Tongue (tissue), 2 donors: Measurements from ENCODE around the gene SCFD2. TPM values are rescaled to one million over a fixed set of nuclear protein-coding genes. Genes with fewer than 3 reads are reported as not detected.
"Not testable (repeated sequence)": the region's sequence is repeated elsewhere in the genome, so short reads cannot be mapped to it uniquely, and the experiment has no call there.

Experiments
- DNase-seq: peaks from one replicate; pipeline ENCODE4 v3.0.0-alpha.2; 2015
- total RNA-seq: library from RNA; depleted of rRNA; stranded (reverse); fragments of >200 nt; gene quantifications from one replicate; pipeline ENCODE4 v1.2.3, GENCODE V29; 2014

SCFD2 gene
- total RNA-seq, 1 donor from 2014 or later, result 34.3 TPM

DNA sequence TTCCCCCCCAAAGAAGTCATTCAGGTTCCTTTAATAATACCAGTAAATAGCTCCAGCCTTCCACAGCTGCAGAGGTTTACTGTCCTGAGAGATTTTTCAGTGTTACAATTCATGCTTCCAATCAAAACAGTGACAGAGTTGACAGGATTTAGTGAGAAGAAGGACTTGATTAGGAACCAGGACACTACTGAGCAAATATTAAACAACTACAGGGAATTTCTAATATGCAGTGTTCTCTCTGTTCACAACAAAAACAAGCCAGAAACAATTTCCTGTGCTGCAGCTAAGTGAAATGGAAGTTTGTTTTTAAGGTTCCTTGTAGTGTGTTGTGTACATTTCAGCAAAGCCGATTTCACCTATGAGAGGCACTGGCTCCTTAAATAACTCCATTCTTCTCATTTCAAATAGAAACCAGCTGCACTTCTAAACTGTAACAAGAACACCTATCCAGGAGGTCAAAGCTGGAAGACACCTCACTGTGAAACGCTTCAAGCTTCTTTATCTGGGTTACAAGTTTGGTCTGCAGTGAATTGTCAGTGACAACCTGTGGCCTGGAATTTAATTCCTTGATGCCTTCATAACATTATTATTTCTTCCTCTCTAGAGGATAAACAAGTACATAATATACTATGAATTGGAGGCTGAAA lies 354.5 kb downstream of the SCFD2 start:
- peak; percentile 57 for DNase-seq

DNA sequence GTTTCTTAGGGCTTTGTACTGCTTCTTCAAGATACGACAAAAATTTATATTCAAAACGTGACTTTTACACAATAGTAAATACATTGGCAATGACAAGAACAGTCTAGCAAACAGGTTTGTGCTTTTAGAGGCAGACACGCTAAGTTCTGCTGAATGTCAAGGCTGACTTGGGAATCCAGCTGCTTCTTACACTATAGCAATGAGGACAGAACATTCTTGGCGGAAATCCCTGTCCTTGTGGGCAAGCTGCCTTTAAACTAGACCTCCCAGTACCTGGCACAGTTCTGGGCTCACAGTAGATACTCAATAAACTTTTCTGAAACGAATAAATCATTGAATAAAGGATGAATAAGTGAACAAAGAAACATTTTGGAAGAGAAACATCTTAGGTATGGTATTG lies 355.5 kb downstream of the SCFD2 start:
- DNase-seq, result peak; percentile 78

- no peak for DNase-seq
These were observed 356.0 kb downstream of the SCFD2 start for GRCh38 chr4:53009824-53010223.

DNA sequence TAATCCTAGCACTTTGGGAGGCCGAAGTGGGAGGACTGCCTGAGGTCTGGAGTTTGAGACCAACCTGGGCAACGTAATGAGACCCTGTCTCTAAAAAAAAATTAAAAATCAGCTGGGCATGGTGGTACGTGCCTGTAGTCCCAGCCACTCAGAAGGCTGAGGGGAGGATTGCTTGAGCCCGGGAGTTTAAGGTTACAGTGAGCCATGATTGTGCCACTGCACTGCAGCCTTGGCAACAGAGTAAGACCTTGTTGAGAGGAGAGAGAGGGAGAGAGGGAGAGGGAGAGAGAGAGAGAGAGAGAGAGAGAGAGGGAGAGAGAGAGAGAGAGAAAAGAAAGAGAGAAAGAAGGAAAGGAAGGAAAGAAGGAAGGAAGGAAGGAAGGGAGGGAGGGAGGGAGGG lies 358.8 kb downstream of the SCFD2 start:
- DNase-seq, result no peak

- no peak for DNase-seq
These were observed 360.1 kb downstream of the SCFD2 start for GRCh38 chr4:53005808-53006207.

DNA sequence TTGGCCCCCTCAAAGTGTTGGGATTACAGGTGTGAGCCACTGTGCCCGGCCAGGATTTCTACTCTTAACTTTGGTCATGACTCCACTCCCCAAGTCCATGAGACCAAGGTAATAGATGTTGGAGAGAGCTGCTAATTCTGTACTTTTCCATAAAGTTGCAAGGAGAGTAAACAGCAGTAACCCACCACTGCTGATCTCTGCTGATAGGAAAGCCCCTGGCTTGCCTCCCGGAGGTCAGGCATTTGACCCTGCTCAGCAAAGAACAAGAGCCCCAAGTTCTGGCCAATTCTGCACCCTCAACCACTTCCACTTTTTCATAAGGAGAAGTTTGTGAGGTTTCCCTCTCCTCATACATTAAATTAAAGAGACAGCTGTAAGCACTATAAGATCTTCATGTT lies 360.7 kb downstream of the SCFD2 start:
- no peak for DNase-seq

DNA sequence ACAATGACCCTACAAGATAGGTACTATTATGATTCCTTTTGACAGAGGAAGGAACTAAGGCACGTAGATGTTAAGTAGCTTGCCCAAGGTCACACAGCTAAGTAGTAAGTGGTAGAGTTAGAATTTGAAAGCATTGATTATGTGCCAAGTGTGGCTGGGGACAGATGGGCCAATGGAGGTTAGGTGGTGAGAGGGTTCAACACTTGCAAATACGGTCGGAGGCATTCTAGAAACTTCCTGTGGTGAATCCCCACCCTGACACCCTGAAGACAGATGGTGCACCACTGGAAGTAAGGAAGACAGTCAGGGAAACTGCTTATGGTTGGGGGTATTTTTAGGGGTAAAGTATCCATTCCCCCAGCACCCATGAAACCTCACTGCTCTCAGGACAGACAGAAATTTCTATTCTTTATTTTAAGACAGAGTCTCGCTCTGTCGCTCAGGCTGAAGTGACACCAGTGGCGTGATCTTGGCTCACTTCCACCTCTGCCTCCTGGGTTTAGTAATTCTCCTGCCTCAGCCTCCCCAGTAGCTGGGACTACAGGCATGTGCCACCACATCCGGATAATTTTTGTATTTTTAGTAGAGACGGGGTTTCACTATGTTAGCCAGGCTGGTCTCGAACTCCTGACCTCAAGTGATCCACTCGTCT lies 361.2 kb downstream of the SCFD2 start:
- no peak for DNase-seq

DNA sequence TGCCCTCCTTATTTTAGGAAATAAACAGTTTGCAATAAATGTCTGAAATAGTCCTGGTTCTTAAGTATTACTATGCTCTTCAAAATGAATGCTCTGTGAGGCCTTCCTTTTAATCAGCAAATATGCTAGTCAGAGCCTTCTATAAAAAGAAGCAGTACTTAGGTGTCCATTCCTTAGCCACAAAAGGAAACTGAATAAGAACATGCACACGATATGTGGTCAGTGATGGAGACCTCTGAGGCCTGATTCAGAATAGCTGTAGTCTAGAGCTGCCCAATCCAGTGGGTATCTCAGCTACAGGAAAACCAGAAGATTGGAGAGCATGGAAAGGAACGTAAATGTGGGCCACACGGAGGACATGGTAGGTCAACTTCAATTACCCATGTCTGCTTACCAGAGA lies 361.9 kb downstream of the SCFD2 start:
- DNase-seq, result no peak

- DNase-seq, result no peak
These were observed 365.3 kb downstream of the SCFD2 start for GRCh38 chr4:53000560-53000959.

GRCh38 chr4:52999626-53000025 lies 366.2 kb downstream of the SCFD2 start:
- no peak for DNase-seq

- no peak for DNase-seq
These were observed 367.4 kb downstream of the SCFD2 start for GRCh38 chr4:52998413-52998812.

- DNase-seq, result peak; percentile 25
These were observed 368.8 kb downstream of the SCFD2 start for GRCh38 chr4:52997132-52997416.

DNA sequence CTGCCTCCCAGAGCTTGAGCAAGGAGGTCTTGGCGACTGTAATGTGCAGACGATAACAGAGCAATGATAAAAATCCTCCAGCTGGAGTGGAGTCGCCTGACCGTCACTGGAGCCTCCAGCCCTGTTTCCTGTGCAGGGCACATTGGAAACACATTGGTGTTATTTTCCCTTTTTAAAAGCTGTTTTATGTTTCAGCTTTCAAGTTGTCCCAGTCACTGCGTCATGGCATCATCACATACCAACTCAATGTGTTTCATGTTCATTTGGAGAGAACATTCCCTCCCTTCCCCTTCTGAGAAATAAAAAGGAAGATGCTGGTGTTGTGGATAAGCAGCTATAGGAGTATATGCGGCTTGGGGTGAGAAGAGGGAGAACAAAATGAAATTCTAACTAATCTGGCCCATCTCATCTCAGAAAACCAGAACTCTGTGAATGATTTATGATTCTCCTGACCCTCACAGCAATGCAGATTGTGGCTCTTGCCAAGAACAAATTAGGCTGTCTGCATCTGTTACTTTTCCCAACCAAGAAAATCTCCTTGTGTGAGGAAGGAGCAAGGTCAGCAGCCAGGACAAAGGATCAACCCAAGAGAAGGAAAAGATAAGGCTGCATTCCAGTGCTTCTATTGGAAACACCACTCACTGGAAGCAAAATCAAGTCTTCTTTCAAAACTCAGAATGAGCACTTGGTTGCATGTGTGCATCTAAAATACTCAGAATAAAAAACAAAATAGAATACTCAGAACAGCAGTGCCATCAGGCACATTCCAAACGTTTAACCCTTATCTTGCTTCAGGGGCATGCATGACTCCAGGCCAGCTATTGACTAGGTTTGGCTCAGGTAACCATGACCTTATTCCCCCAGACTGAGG lies 369.4 kb downstream of the SCFD2 start:
- DNase-seq, result peak; percentile 54

DNA sequence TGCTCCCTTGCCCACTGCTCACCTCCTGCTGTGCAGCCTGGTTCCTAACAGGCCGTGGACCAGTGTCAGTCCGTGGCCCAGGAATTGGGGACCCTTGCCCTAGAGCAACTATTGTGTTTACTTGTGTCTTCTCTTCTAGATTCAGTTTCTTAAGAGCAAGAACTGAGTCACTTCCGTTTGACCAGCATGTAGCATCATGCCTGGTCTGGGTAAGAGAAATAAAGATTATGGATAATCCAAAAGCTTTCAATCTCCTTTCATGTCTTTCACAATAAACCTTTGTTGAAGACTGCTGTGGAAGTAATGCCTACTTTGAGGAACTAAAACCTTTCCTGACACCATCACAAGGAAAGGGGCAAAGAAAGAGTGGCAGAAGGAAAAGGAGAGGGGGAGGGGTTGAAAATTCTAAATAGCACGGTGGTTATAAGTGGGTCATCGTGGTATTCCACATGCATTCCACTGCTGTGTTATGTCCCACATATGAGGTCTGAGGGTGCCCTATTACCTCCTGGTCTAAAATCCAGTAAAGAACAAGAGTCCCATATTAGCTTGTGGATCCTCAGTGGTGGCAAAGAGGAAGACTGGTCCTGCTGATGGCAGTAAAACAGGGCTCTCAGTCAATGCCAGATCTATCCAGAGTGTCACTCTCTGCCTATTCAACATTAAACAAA lies 370.4 kb downstream of the SCFD2 start:
- no peak for DNase-seq

GRCh38 chr4:52994567-52994966 lies 371.3 kb downstream of the SCFD2 start:
- DNase-seq, result no peak

GRCh38 chr4:52993771-52994170 lies 372.1 kb downstream of the SCFD2 start:
- DNase-seq, result no peak

DNA sequence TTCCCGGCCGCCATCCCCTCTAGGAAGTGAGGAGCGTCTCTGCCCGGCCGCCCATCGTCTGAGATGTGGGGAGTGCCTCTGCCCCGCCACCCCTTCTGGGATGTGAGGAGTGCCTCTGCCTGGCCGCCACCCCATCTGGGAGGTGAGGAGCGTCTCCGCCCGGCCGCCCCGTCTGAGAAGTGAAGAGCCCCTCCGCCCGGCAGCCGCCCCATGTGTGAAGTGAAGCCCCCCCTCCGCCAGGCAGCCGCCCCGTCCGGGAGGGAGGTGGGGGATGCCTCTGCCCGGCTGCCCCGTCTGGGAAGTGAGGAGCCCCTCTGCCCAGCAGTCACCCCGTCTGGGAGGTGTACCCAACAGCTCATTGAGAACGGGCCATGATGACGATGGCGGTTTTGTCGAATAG lies 373.3 kb downstream of the SCFD2 start:
- not testable (repeated sequence) for DNase-seq

- DNase-seq, result no peak
These were observed 374.4 kb downstream of the SCFD2 start for GRCh38 chr4:52991472-52991871.

GRCh38 chr4:52990706-52991105 lies 375.2 kb downstream of the SCFD2 start:
- DNase-seq, result no peak

DNA sequence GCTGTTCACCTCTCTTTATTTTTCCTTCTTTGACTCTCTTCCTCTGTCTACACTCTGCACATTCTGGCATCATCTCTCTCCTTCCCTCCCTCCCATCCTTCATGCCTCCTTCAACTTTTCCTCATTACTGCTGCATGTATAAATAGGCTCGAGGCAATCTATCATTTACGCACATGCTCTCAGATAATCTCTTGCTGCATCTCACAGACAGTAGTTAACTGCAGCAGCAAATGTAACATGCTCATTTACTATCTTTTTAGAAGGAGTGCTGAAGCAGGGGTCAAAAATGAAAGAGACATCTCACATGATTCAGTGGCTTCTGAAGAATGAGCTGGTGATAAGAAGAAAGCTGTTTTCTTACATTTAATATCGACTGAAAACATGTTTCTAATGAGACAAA lies 376.0 kb downstream of the SCFD2 start:
- no peak for DNase-seq

DNA sequence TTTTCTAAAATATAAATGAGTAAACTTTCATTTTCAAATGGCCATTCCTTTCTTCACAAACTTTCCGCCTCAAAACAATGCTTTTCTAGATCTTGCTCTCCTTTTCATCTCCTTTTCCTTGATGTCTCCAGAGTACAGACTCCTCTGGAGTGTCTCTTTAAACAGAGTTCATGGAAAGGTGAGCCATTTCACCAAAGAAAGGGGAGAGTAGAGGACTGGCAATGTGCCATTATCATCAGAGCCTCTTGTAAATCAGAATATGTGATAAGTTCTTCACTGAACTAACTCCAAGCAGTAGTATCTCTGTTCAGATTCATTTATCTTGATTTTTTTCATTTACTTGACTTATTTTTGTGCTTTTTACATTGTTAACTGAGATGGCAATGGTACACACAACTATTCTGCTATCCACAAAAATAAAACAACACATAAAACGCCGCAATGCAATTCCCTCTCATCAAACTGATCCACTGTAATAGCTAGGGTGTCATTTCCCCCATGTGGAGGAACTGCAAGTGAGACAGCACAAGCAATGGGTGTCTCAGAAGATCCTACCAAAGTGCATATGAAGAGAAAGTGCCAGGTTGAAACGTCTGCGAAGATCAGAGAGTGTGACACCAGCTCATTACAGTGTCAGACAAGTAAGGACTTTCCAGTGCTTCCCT lies 378.3 kb downstream of the SCFD2 start:
- peak; percentile 14 for DNase-seq

GRCh38 chr4:52984462-52984881 lies 381.4 kb downstream of the SCFD2 start:
- DNase-seq, result peak; percentile 70
